ENCODE data around the gene RGL3. TPM values are rescaled to one million over a fixed set of nuclear protein-coding genes. Genes with fewer than 3 reads are reported as not detected.

RGL3 gene
- total RNA-seq, 1 experiment from 2014 or later: 65.9 TPM

GRCh38 chr19:11367528-11367927 lies 51.6 kb downstream of the RGL3 start:
- H3K27me3 Mint-ChIP-seq (ENCODE audit: low read depth): no peaks in the 10 kb centered on the region
- H3K79me2 ChIP-seq (ENCODE audit: insufficient read depth, low read length): no peaks in the 10 kb centered on the region
- H2BK12ac ChIP-seq (ENCODE audit: insufficient read length, low read depth, low read length): no peak overlapping the region
- no peaks in the 10 kb centered on the region for H3K23me2 ChIP-seq (ENCODE audit: insufficient read length, low read depth, low read length, poor library complexity, severe bottlenecking)
- no peak overlapping the region for H3K14ac ChIP-seq (ENCODE audit: insufficient read depth, low read length)
- no peak overlapping the region for H3K4me3 Mint-ChIP-seq
- WGBS (ENCODE audit: extremely low coverage, insufficient read length, low lambda C conversion rate): no CpG with 5 or more reads among the region's 2 CpGs
- peaks cover 2 to 21% (median 9%) of the 10 kb centered on the region in 3 experiments; a peak in 6 of 7 replicates for H3K36me3 Mint-ChIP-seq (ENCODE audit: insufficient read depth in 1 of 3, low read depth in 3 of 3)
- no peak for DNase-seq
- no peak overlapping the region for H3K27ac Mint-ChIP-seq
- H4K8ac ChIP-seq (replicated peaks; ENCODE audit: insufficient read length, low read depth, low read length): no peak overlapping the region
- no peak overlapping the region for H3T11ph ChIP-seq (ENCODE audit: low read length)
- H3K56ac ChIP-seq (ENCODE audit: insufficient read length, low read depth, low read length): no peak overlapping the region
- H3K9me3 ChIP-seq (ENCODE audit: control insufficient read depth, low read depth, low read length): no peaks in the 10 kb centered on the region
- H3K9ac ChIP-seq (ENCODE audit: extremely low read depth, insufficient read length, low read length): no peak overlapping the region
- H2BK5ac ChIP-seq (ENCODE audit: insufficient read length, low read length): no peak overlapping the region
- H3K4me1 Mint-ChIP-seq: peaks cover 0 to 4% of the 10 kb centered on the region in 2 experiments; a peak in 2 of 4 replicates
- no peaks in the 10 kb centered on the region for H3K79me1 ChIP-seq (ENCODE audit: insufficient read depth, low read depth, low read length, poor library complexity, severe bottlenecking)
- H2BK120ac ChIP-seq (ENCODE audit: low read depth, low read length, poor library complexity, severe bottlenecking): no peak overlapping the region
- H3K4me1 ChIP-seq (ENCODE audit: insufficient read depth, low read length): no peaks in the 10 kb centered on the region; the same call in 1 of the 2 replicates
- H2BK15ac ChIP-seq (ENCODE audit: low read depth, low read length): no peak overlapping the region
- H2AK5ac ChIP-seq (ENCODE audit: insufficient read length, low read length): no peak overlapping the region
- no peak overlapping the region for H3K4me2 ChIP-seq (ENCODE audit: insufficient read depth, insufficient read length, low read length)
- no peak overlapping the region for H3K27ac ChIP-seq (ENCODE audit: insufficient read length, low read depth, low read length)
- H3K4ac ChIP-seq (ENCODE audit: low read depth, low read length): no peak overlapping the region
- H4K5ac ChIP-seq (ENCODE audit: insufficient read length, low read depth, low read length): no peak overlapping the region
- TF ChIP-seq CTCF (conservative IDR thresholded peaks at IDR 0.05): no peak
- H2AFZ ChIP-seq (ENCODE audit: low read length): no peak overlapping the region
- no peak overlapping the region for H3K23ac ChIP-seq (ENCODE audit: insufficient read length, low read depth, low read length)
- no peak overlapping the region for H3K18ac ChIP-seq (ENCODE audit: insufficient read length, low read depth, low read length)
- H4K91ac ChIP-seq (ENCODE audit: insufficient read length, low read depth, low read length): no peak overlapping the region
- no peaks in the 10 kb centered on the region for H3K27me3 ChIP-seq (ENCODE audit: insufficient read depth, low read length)
- H4K20me1 ChIP-seq (ENCODE audit: control insufficient read depth, insufficient read depth, insufficient read length): no peaks in the 10 kb centered on the region
- no peak overlapping the region for H2BK20ac ChIP-seq (ENCODE audit: low read depth, low read length, poor library complexity, severe bottlenecking)
- no peaks in the 10 kb centered on the region for H3K9me3 Mint-ChIP-seq

Measured in H9 (cell line).